ENCODE results near the gene CNNM4. TPM values are rescaled to one million over a fixed set of nuclear protein-coding genes. Genes with fewer than 3 reads are reported as not detected.

The CNNM4 gene
- total RNA-seq (1 to 10 TPM; 7.8 to 8.1 TPM), polyA plus RNA-seq (1 to 10 TPM; 2.3 to 4.2 TPM)
- long read RNA-seq, donor 1, full-length matches to known transcripts = 4 of 19 reads
- long read RNA-seq, donor 1, partial matches to known transcripts = 3 of 19 reads
- long read RNA-seq, donor 1, other reads (novel, unspliced or antisense) = 12 of 19 reads
- long read RNA-seq, donor 2, partial matches to known transcripts = 3 of 3 reads
- long read RNA-seq, donor 2, other reads (novel, unspliced or antisense) = 0 of 3 reads

DNA sequence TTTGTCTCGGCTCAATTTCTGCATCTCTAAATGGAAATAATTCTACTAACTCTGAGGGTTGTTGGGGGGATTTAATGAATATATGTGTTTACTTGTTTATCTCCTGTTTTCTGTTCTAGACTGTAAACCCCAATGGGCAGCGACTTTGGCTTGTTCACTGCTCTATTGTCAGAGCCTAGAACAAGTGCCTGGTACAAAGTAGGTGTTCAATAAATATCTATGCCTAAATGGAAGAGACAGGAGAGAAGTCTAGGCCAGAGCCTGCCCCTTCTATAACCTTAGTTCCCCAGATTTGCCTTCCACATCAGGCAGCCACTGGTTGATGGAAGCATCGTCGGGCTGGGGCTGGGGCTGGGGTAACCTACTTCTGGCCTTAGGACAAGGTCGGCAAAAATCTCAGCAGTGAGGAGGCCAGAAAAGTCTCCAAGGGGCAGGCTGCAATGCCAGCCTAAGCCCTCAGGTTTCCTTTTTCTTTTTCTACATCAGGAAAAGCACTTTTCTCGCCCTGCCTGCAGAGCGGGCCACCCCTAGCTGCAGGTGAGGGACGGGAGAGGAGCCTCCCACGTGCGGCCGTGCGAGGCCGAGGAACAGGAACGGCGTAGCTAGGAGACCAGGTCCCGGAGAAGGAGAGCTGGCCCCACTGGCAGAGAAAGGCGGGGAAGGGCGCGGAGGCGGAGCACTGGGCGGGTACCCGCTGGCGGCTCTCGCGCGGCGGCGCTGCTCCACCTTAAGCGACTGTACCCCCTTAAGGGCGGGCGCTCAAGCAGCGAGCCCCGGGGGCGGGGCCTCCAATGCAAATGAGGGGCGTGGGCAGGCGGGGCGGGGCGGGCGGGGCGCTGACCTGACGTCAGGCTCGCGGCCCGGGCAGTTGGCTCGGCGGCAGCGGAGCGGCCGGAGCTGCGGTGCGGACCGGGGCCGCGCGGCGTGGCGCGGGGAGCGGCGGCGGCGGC, at the start of gene CNNM4:
TSS of gene CNNM4 (plus strand) at position 867 of the 950 bp plus-strand sequence. CDS start 98 bp downstream, outside the sequence.
- H3K4me1 ChIP-seq (ENCODE audit: control insufficient read depth in 1 of 2, insufficient read depth in 2 of 2, low read length in 2 of 2) = peaks cover 0 to 5% of the 10 kb centered on the region in 2 donors
- peak within 1 kb of the TSS in 1 of 2 donors; percentile 22 for H3K27ac ChIP-seq (ENCODE audit: low read depth in 1 of 2, low read length in 2 of 2)
- 4 to 9% methylated on average over 26 to 62 of the region's 62 CpGs for WGBS, 2 donors
- ATAC-seq (ENCODE audit: low FRiP score) (peak; percentile 95), DNase-seq (peak; percentile 97 to 98)
- intact Hi-C loops (cut with DNase I) = loop anchor here (2.0 to 10.0 kb wide), 5 partner anchors 20 to 208 kb away; partner anchors contain the start of genes KANSL3 (in 2 of the 2) and LMAN2L (in 1 of the 2)
- H3K27me3 ChIP-seq (ENCODE audit: control insufficient read depth in 1 of 2, insufficient read depth in 2 of 2, low read length in 1 of 2) = peaks cover 0 to 1% of the 10 kb centered on the region in 2 donors
- no peaks in the 10 kb centered on the region for H3K9me3 ChIP-seq (ENCODE audit: control insufficient read depth, low read length)
- H3K36me3 ChIP-seq (ENCODE audit: control insufficient read depth in 1 of 2, insufficient read depth in 2 of 2, low read length in 1 of 2) = no peaks in the 10 kb centered on the region
- H3K4me3 ChIP-seq (ENCODE audit: low read length in 2 of 2) = peak within 1 kb of the TSS; percentile 3 to 72

- 89 to 95% methylated on average over 3 of the region's 3 CpGs for WGBS, 2 donors
- H3K9me3 ChIP-seq (ENCODE audit: control insufficient read depth, low read length) = no peaks in the 10 kb centered on the region
- ATAC-seq (ENCODE audit: low FRiP score) (no peak), DNase-seq (no peak)
- H3K4me1 ChIP-seq (ENCODE audit: control insufficient read depth in 1 of 2, insufficient read depth in 2 of 2, low read length in 2 of 2) = peaks cover 0 to 1% of the 10 kb centered on the region in 2 donors
- H3K27me3 ChIP-seq (ENCODE audit: control insufficient read depth in 1 of 2, insufficient read depth in 2 of 2, low read length in 1 of 2) = no peaks in the 10 kb centered on the region
- intact Hi-C loops (cut with DNase I) = no loop called here
- H3K4me3 ChIP-seq (ENCODE audit: low read length in 2 of 2) = no peak overlapping the region
- H3K27ac ChIP-seq (ENCODE audit: low read depth in 1 of 2, low read length in 2 of 2) = no peak overlapping the region
- H3K36me3 ChIP-seq (ENCODE audit: control insufficient read depth in 1 of 2, insufficient read depth in 2 of 2, low read length in 1 of 2) = peaks cover 10 to 18% of the 10 kb centered on the region in 2 donors
These were observed 49.7 kb upstream of the CNNM4 start for GRCh38 chr2:96710985-96711384.

DNA sequence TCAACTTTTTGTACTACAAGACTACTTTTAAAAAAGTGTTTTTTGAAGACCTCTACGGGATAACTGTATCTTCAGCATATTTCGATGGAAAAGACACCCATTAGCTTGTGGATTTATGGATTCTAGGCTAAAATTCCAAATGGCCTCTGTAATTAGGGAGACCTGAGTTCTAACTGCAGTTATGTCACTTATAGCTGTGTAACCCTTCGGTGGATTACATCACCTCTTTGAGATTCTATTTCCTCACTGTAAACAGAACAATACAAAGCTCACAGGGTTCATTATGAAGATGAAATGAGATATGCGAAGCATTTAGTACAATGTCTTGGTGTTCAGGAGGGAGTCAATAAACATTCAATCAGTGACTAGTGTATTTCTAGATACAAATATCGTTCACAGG, 45.0 kb upstream of the CNNM4 start:
- H3K27ac ChIP-seq (ENCODE audit: low read depth in 1 of 2, low read length in 2 of 2) = no peak overlapping the region
- ATAC-seq (ENCODE audit: low FRiP score) = no peak
- no peak for DNase-seq
- no peaks in the 10 kb centered on the region for H3K9me3 ChIP-seq (ENCODE audit: control insufficient read depth, low read length)
- no peaks in the 10 kb centered on the region for H3K27me3 ChIP-seq (ENCODE audit: control insufficient read depth in 1 of 2, insufficient read depth in 2 of 2, low read length in 1 of 2)
- peaks cover 0 to 1% of the 10 kb centered on the region in 2 donors for H3K4me1 ChIP-seq (ENCODE audit: control insufficient read depth in 1 of 2, insufficient read depth in 2 of 2, low read length in 2 of 2)
- peaks cover 3 to 12% of the 10 kb centered on the region in 2 donors for H3K36me3 ChIP-seq (ENCODE audit: control insufficient read depth in 1 of 2, insufficient read depth in 2 of 2, low read length in 1 of 2)
- no peak overlapping the region for H3K4me3 ChIP-seq (ENCODE audit: low read length in 2 of 2)
- 93% methylated on average over 5 of the region's 5 CpGs for WGBS, 2 donors
- intact Hi-C loops (cut with DNase I) = no loop called here

GRCh38 chr2:96716388-96716787, 44.3 kb upstream of the CNNM4 start:
- no peak for DNase-seq
- Histone ChIP-seq H3K9me3 (ENCODE audit: control insufficient read depth, low read length) (no peaks in the 10 kb centered on the region), H3K27ac (ENCODE audit: low read depth in 1 of 2, low read length in 2 of 2) (no peak overlapping the region), H3K36me3 (ENCODE audit: control insufficient read depth in 1 of 2, insufficient read depth in 2 of 2, low read length in 1 of 2) (peaks cover 0 to 8% of the 10 kb centered on the region in 2 donors), H3K4me1 (ENCODE audit: control insufficient read depth in 1 of 2, insufficient read depth in 2 of 2, low read length in 2 of 2) (peaks cover 0 to 1% of the 10 kb centered on the region in 2 donors), H3K4me3 (ENCODE audit: low read length in 2 of 2) (no peak overlapping the region), H3K27me3 (ENCODE audit: control insufficient read depth in 1 of 2, insufficient read depth in 2 of 2, low read length in 1 of 2) (no peaks in the 10 kb centered on the region)
- no peak for ATAC-seq (ENCODE audit: low FRiP score)
- intact Hi-C loops (cut with DNase I) = no loop called here

GRCh38 chr2:96726131-96726530, 34.6 kb upstream of the CNNM4 start:
- H3K27me3 ChIP-seq (ENCODE audit: control insufficient read depth in 1 of 2, insufficient read depth in 2 of 2, low read length in 1 of 2) = no peaks in the 10 kb centered on the region
- H3K9me3 ChIP-seq (ENCODE audit: control insufficient read depth, low read length) = no peaks in the 10 kb centered on the region
- H3K4me3 ChIP-seq (ENCODE audit: low read length in 2 of 2) = no peak overlapping the region
- H3K36me3 ChIP-seq (ENCODE audit: control insufficient read depth in 1 of 2, insufficient read depth in 2 of 2, low read length in 1 of 2) = peaks cover 2 to 3% of the 10 kb centered on the region in 2 donors
- no peak for DNase-seq
- no peaks in the 10 kb centered on the region for H3K4me1 ChIP-seq (ENCODE audit: control insufficient read depth in 1 of 2, insufficient read depth in 2 of 2, low read length in 2 of 2)
- no peak for ATAC-seq (ENCODE audit: low FRiP score)
- WGBS, 2 donors = 86 to 91% methylated on average over 4 of the region's 4 CpGs
- H3K27ac ChIP-seq (ENCODE audit: low read depth in 1 of 2, low read length in 2 of 2) = no peak overlapping the region
- intact Hi-C loops (cut with DNase I) = no loop called here

DNA sequence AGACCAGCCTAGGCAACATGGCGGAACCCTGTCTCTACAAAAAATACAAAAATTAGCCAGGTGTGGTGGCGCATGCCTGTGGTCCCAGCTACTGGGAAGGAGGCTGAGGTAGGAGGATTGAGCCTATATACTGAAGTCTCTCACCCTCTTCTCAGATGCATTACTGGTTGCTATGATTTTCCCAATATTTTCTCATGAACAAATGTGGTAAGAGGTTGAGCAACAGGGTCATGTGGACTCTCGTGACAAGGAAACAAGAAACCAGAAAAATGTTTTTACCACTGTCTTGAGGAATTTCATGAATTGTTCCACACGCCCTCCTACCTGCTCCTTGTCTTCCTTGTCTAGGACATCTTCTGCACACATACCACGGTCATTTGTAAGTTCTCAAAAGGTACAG, 33.3 kb upstream of the CNNM4 start:
- no peaks in the 10 kb centered on the region for H3K4me1 ChIP-seq (ENCODE audit: control insufficient read depth in 1 of 2, insufficient read depth in 2 of 2, low read length in 2 of 2)
- WGBS, 2 donors = 95 to 97% methylated on average over 5 of the region's 5 CpGs
- H3K27me3 ChIP-seq (ENCODE audit: control insufficient read depth in 1 of 2, insufficient read depth in 2 of 2, low read length in 1 of 2) = no peaks in the 10 kb centered on the region
- ATAC-seq (ENCODE audit: low FRiP score) (no peak), DNase-seq (no peak)
- no peak overlapping the region for H3K27ac ChIP-seq (ENCODE audit: low read depth in 1 of 2, low read length in 2 of 2)
- H3K4me3 ChIP-seq (ENCODE audit: low read length in 2 of 2) = no peak overlapping the region
- H3K9me3 ChIP-seq (ENCODE audit: control insufficient read depth, low read length) = no peaks in the 10 kb centered on the region
- intact Hi-C loops (cut with DNase I) = no loop called here
- H3K36me3 ChIP-seq (ENCODE audit: control insufficient read depth in 1 of 2, insufficient read depth in 2 of 2, low read length in 1 of 2) = peaks cover 2 to 3% of the 10 kb centered on the region in 2 donors

- no peaks in the 10 kb centered on the region for H3K9me3 ChIP-seq (ENCODE audit: control insufficient read depth, low read length)
- intact Hi-C loops (cut with DNase I) = no loop called here
- ATAC-seq (ENCODE audit: low FRiP score) (peak; percentile 79), DNase-seq (no peak)
- no peaks in the 10 kb centered on the region for H3K4me1 ChIP-seq (ENCODE audit: control insufficient read depth in 1 of 2, insufficient read depth in 2 of 2, low read length in 2 of 2)
- H3K4me3 ChIP-seq (ENCODE audit: low read length in 2 of 2) = no peak overlapping the region
- peaks cover 10% of the 10 kb centered on the region in 2 donors for H3K36me3 ChIP-seq (ENCODE audit: control insufficient read depth in 1 of 2, insufficient read depth in 2 of 2, low read length in 1 of 2)
- no peaks in the 10 kb centered on the region for H3K27me3 ChIP-seq (ENCODE audit: control insufficient read depth in 1 of 2, insufficient read depth in 2 of 2, low read length in 1 of 2)
- H3K27ac ChIP-seq (ENCODE audit: low read depth in 1 of 2, low read length in 2 of 2) = no peak overlapping the region
- 73 to 75% methylated on average over 7 of the region's 7 CpGs for WGBS, 2 donors
These were observed 31.0 kb upstream of the CNNM4 start for GRCh38 chr2:96729748-96730147.

GRCh38 chr2:96730212-96730611, 30.5 kb upstream of the CNNM4 start:
- Histone ChIP-seq H3K4me1 (ENCODE audit: control insufficient read depth in 1 of 2, insufficient read depth in 2 of 2, low read length in 2 of 2) (no peaks in the 10 kb centered on the region), H3K9me3 (ENCODE audit: control insufficient read depth, low read length) (no peaks in the 10 kb centered on the region), H3K27ac (ENCODE audit: low read depth in 1 of 2, low read length in 2 of 2) (no peak overlapping the region), H3K27me3 (ENCODE audit: control insufficient read depth in 1 of 2, insufficient read depth in 2 of 2, low read length in 1 of 2) (no peaks in the 10 kb centered on the region), H3K36me3 (ENCODE audit: control insufficient read depth in 1 of 2, insufficient read depth in 2 of 2, low read length in 1 of 2) (peaks cover 10% of the 10 kb centered on the region in 2 donors), H3K4me3 (ENCODE audit: low read length in 2 of 2) (no peak overlapping the region)
- ATAC-seq (ENCODE audit: low FRiP score) = no peak
- intact Hi-C loops (cut with DNase I) = no loop called here
- DNase-seq = no peak
- WGBS, 2 donors = 69 to 80% methylated on average over 2 of the region's 2 CpGs
